Panc1 (cell line): ENCODE results near the gene ADISSP.

Source experiments
- CTCF ChIP-seq: fragments of 450-650 bp; IDR thresholded peaks from 2 replicates; pipeline ENCODE4 v1.5.1; 2017; ENCODE audit warnings: mild to moderate bottlenecking
- REST ChIP-seq, 2 experiments: IDR thresholded peaks; 2 replicates each; pipeline ENCODE4 v1.6.1; 2011 to 2012; ENCODE audit warnings: low read depth in 2 of 2, control low read depth in 1 of 2, low read length in 1 of 2, mild to moderate bottlenecking in 1 of 2, moderate library complexity in 1 of 2; ENCODE audit not compliant: insufficient read depth in 1 of 2
- SIN3A ChIP-seq: IDR thresholded peaks from 2 replicates; pipeline ENCODE4 v1.6.1; 2012; ENCODE audit warnings: low read depth, mild to moderate bottlenecking, low read length, moderate library complexity, borderline replicate concordance; ENCODE audit not compliant: insufficient read depth

GRCh38 chr20:3783068-3783489, 15.5 kb upstream of the ADISSP start:
- no peak; the same call in 1 of the 2 replicates for TF ChIP-seq CTCF
- TF ChIP-seq SIN3A, result no peak
- no peak for TF ChIP-seq REST (IDR thresholded peaks at IDR 0.05; ENCODE audit: insufficient read depth in 1 of 2, low read depth in 2 of 2, low read length in 1 of 2)
